CD4-positive, alpha-beta T cell treated with Interleukin-6 at 100 ng/mL for 8 hours (primary cell): ENCODE results near the gene IST1.

Source experiments
- DNase-seq: peaks from one replicate; pipeline ENCODE4 v3.0.0-alpha.2; 2020; ENCODE audit warnings: mixed read lengths, low spot score

The IST1 gene

GRCh38 chr16:71965223-71965622, 69.9 kb downstream of the IST1 start:
- DNase-seq, result no peak

GRCh38 chr16:71966932-71967331, 71.6 kb downstream of the IST1 start:
- DNase-seq, result no peak

- DNase-seq, result no peak
These were observed 74.0 kb downstream of the IST1 start for GRCh38 chr16:71969353-71969752.

DNA sequence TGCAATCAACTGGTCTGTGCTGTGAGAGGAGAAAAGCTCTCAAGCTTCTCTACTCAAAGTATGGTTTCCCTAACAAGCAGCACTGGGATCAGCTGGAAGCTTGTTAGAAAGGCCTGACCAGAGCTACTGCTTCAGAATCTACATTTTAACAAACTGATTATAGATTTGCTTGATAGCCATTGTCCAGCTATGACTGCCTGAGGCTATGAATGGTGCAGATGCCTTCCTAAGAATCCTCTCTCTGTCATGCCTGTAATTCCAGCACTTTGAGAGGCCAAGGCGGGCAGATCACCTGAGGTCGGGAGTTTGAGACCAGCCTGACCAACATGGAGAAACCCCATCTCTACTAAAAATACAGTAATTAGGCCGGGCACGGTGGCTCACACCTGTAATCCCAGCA, 76.2 kb downstream of the IST1 start:
- DNase-seq, result no peak

DNA sequence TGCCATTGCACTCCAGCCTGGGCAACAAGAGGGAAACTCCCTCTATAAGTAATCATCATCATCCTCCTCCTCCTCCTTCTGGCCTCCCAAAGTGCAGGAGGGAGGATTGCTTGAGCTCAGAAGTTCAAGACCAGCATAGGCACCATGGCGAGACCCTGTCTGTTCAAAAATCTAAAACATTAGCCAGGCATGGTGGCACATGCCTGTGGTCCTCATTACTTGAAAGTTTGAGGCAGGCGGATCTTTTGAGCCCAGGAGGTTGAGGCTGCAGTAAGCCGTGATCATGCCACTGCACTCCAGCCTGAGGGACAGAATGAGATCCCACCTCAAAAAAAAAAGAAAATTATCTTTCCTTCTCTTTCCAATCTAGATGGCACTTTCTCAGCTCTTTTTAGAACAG, 77.0 kb downstream of the IST1 start:
- no peak for DNase-seq

GRCh38 chr16:71973001-71973400, 77.7 kb downstream of the IST1 start:
- no peak for DNase-seq

- DNase-seq, result no peak
These were observed 78.9 kb downstream of the IST1 start for GRCh38 chr16:71974068-71974818.
